Esophagus muscularis mucosa (tissue), 4 donors: ENCODE measurements around the gene RELT. TPM values are rescaled to one million over a fixed set of nuclear protein-coding genes. Genes with fewer than 3 reads are reported as not detected.
"Not testable (repeated sequence)": the region's sequence is repeated elsewhere in the genome, so short reads cannot be mapped to it uniquely, and the experiment has no call there.

Source experiments
- DNase-seq: peaks from one replicate; pipeline ENCODE4 v3.0.0-alpha.2; 2017; ENCODE audit errors: extremely low spot score
- H3K27ac ChIP-seq, 4 donors: fragments of 200-600 bp; sonication (generic); replicated peaks in 1 of 4; 1 replicate in 3 of 4; 2 replicates in 1 of 4; pipeline ENCODE4 v1.5.1; 2016 to 2019; ENCODE audit warnings: mild to moderate bottlenecking in 1 of 4
- H3K27me3 ChIP-seq, 4 donors: fragments of 200-600 bp; sonication (generic); one replicate each; pipeline versions ENCODE4 v1.5.1 to v1.6.0; 2016 to 2019
- H3K36me3 ChIP-seq, 4 donors: fragments of 200-600 bp; sonication (generic); one replicate each; pipeline ENCODE4 v1.5.1; 2016 to 2019
- H3K4me1 ChIP-seq, 4 donors: fragments of 200-600 bp; sonication (generic); one replicate each; pipeline ENCODE4 v1.5.1; 2016 to 2019
- H3K4me3 ChIP-seq, 4 donors: fragments of 200-600 bp; sonication (generic); 1 replicate in 2 of 4; 2 replicates in 2 of 4; pipeline ENCODE4 v1.5.1; 2016 to 2019; ENCODE audit warnings: mild to moderate bottlenecking in 4 of 4, moderate library complexity in 1 of 4
- H3K9me3 ChIP-seq, 4 donors: fragments of 200-600 bp; sonication (generic); 1 replicate in 3 of 4; 2 replicates in 1 of 4; pipeline ENCODE4 v1.5.1; 2016 to 2019
- EP300 ChIP-seq: sonication (generic); formaldehyde crosslinking; IDR thresholded peaks from one replicate; pipeline ENCODE4 v1.6.1; 2017; ENCODE audit warnings: antibody characterized with exemption
- POLR2A ChIP-seq: fragments of 450-650 bp; IDR thresholded peaks from one replicate; pipeline ENCODE4 v1.6.1; 2017; ENCODE audit warnings: antibody characterized with exemption, moderate library complexity, mild to moderate bottlenecking, low read depth
- POLR2AphosphoS5 ChIP-seq, 2 donors: sonication (generic); formaldehyde crosslinking; IDR thresholded peaks; one replicate each; pipeline ENCODE4 v1.6.1; 2017; ENCODE audit warnings: antibody characterized with exemption in 2 of 2
- WGBS: methylation state at CpG from one replicate; pipeline ENCODE4 v1.1.5; 2018; 5-methylcytosine and 5-hydroxymethylcytosine counted together
- intact Hi-C: fragments of 100-400 bp; cut with DNase I; formaldehyde crosslinking; loops from one replicate; pipeline ENCODE4 v1.15.1; 2023
- total RNA-seq, 4 donors: library from RNA; depleted of rRNA; stranded (reverse); fragments of >200 nt; gene quantifications; one replicate each; pipeline versions ENCODE4 v1.1.0 to v1.2.1, GENCODE V29; 2016
- TF ChIP-seq, protein P1 (sequence below), 3 experiments: fragments of 200-600 bp in 2 of 3; fragments of 450-650 bp in 1 of 3; sonication (generic) in 2 of 3; IDR thresholded peaks; one replicate each; pipeline ENCODE4 v1.5.1; 2017 to 2019; ENCODE audit warnings: antibody characterized with exemption in 3 of 3, mild to moderate bottlenecking in 2 of 3, moderate library complexity in 1 of 3

Gene RELT
- total RNA-seq, 4 donors from 2014 or later = 1.2 to 7.8 (median 2.2) TPM

DNA sequence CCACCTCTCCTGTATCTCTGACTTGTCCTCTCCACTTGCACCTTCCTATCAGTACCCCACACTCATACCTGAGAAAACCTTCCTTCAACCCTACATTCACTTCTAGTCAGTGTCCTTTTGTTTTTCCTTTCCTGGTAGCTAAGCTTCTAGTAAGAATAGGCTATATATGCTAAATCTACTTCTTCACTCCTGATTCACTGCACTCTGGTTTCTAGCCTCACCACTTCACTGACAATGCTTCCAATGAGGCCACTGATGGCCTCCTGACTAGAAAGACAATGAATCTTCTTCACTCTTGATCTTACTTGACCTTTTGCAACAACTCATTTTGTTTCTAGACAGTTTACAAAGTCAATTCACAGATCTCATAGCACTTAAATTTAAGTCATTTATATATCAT is 52.0 kb downstream of the RELT start:
- no peak overlapping the region for H3K4me3 ChIP-seq
- no peaks in the 10 kb centered on the region for H3K9me3 ChIP-seq
- peaks cover 14 to 32% (median 27%) of the 10 kb centered on the region in 4 donors for H3K4me1 ChIP-seq
- no peak for DNase-seq
- TF ChIP-seq, protein P1, sequence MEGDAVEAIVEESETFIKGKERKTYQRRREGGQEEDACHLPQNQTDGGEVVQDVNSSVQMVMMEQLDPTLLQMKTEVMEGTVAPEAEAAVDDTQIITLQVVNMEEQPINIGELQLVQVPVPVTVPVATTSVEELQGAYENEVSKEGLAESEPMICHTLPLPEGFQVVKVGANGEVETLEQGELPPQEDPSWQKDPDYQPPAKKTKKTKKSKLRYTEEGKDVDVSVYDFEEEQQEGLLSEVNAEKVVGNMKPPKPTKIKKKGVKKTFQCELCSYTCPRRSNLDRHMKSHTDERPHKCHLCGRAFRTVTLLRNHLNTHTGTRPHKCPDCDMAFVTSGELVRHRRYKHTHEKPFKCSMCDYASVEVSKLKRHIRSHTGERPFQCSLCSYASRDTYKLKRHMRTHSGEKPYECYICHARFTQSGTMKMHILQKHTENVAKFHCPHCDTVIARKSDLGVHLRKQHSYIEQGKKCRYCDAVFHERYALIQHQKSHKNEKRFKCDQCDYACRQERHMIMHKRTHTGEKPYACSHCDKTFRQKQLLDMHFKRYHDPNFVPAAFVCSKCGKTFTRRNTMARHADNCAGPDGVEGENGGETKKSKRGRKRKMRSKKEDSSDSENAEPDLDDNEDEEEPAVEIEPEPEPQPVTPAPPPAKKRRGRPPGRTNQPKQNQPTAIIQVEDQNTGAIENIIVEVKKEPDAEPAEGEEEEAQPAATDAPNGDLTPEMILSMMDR (IDR thresholded peaks at IDR 0.05) = no peak
- no peak for TF ChIP-seq POLR2AphosphoS5 (IDR thresholded peaks at IDR 0.05)
- TF ChIP-seq POLR2A = no peak
- TF ChIP-seq EP300 = no peak
- intact Hi-C loops = no loop called here
- H3K36me3 ChIP-seq = peaks cover 0 to 14% (median 4%) of the 10 kb centered on the region in 4 donors
- no peaks in the 10 kb centered on the region for H3K27me3 ChIP-seq
- no peak overlapping the region for H3K27ac ChIP-seq

DNA sequence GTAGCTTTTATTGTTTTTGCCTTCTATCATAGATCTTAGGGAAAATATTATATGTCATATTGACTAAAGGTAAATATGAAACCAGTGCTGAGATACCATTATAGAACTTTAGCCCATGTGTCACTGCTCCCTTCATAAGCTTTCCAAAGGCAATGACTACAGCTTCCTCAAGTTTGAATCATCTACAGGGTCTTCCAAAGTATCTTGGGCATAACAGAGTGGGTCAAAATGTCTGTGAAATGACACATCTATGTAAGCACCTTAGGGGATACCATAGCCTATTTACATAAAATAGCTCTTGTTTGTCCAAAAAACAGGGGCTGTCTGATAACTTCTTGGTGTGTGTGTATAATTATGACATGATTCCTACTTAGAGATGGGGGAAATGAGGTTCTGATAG is 52.5 kb downstream of the RELT start:
- H3K4me1 ChIP-seq = peaks cover 14 to 32% (median 27%) of the 10 kb centered on the region in 4 donors
- peaks cover 0 to 14% (median 4%) of the 10 kb centered on the region in 4 donors for H3K36me3 ChIP-seq
- no peak overlapping the region for H3K4me3 ChIP-seq
- no peaks in the 10 kb centered on the region for H3K27me3 ChIP-seq
- no peak for DNase-seq
- peak overlapping the region in 1 of 4 donors; percentile 35 for H3K27ac ChIP-seq
- TF ChIP-seq POLR2AphosphoS5 (IDR thresholded peaks at IDR 0.05) = no peak
- no peak for TF ChIP-seq POLR2A
- TF ChIP-seq, protein P1 (IDR thresholded peaks at IDR 0.05) = no peak
- no peak for TF ChIP-seq EP300
- no peaks in the 10 kb centered on the region for H3K9me3 ChIP-seq
- intact Hi-C loops = no loop called here

DNA sequence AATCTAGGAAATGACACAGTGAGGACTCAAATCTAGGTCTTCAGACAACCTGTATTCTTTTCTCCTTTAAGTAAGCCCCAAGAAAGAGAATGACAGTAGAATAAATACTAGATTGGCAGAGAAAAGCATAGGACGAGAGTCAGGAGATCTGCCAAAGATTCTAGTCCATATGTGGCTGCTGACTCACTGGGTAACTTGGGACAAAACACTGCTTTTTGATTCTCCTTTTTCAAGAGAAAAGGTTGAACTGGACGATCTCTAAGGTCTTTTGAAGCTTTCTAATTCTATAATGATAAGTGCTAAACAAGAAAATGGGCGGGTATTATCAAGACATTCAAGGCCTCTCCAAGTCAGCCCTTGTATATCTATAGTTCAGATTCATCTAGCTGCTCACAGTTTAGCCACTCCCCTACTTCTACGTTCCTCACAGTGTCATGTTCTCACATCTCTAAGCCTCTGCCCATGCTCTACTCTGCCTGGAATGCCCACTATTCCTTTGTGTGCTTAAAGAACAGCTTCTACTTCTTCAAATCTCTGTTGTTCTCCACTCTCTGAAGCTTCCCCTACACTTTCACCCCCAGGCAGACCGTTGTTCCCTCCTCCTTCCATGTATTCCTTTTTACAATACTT is 53.0 kb downstream of the RELT start:
- Histone ChIP-seq H3K9me3 (no peaks in the 10 kb centered on the region), H3K36me3 (peaks cover 0 to 14% (median 4%) of the 10 kb centered on the region in 4 donors), H3K4me1 (peaks cover 14 to 32% (median 27%) of the 10 kb centered on the region in 4 donors), H3K4me3 (no peak overlapping the region), H3K27me3 (no peaks in the 10 kb centered on the region), H3K27ac (peak overlapping the region in 1 of 4 donors; percentile 35)
- intact Hi-C loops = no loop called here
- WGBS = 43% methylated on average over 5 of the region's 5 CpGs
- TF ChIP-seq POLR2AphosphoS5 (IDR thresholded peaks at IDR 0.05) (no peak), EP300 (no peak), POLR2A (no peak)
- TF ChIP-seq, protein P1 (IDR thresholded peaks at IDR 0.05) = no peak
- DNase-seq = no peak

DNA sequence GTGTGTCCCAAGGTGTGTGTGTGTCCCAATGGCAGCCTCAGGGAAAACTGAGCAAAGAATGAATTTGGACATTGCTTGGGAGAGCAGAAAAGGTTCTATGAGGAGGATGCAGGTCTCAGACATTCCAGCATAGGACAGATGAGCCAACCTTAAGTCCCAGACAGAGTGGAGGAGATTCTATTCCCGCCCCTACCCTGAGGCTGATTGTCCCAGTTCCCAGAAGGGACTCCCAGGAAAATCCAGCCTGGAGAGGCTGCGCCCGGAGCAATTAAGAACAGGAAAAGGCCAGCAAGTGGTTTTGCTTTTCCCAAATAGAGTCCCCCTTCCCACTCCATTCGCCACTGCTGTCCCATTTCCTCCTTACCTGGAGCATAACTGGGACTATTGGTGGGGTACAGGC is 54.1 kb downstream of the RELT start:
- H3K27ac ChIP-seq = no peak overlapping the region
- no peaks in the 10 kb centered on the region for H3K27me3 ChIP-seq
- DNase-seq = no peak
- H3K4me3 ChIP-seq = no peak overlapping the region
- TF ChIP-seq EP300 = no peak
- TF ChIP-seq, protein P1 (IDR thresholded peaks at IDR 0.05) = no peak
- peaks cover 12 to 31% (median 26%) of the 10 kb centered on the region in 4 donors for H3K4me1 ChIP-seq
- WGBS = 99% methylated on average over 4 of the region's 4 CpGs
- peaks cover 0 to 14% (median 4%) of the 10 kb centered on the region in 4 donors for H3K36me3 ChIP-seq
- H3K9me3 ChIP-seq = no peaks in the 10 kb centered on the region
- intact Hi-C loops = no loop called here

DNA sequence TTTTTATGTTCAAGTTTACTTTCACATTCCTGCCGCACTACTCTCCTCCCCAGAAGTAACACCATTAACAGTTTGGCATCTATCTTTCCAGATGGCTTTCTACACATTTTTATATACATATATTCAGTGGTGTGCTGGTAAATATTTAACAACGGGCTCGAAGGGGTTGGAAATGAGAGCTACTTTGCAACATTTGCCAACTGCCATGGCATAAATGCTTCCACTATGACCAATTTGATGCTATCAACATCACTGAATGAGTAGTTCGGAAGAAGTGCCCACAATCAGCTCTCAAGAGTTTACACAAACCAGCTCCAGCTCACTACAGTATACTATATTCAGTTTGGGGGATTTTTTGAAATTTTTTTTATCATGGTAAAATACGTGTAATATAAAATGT is 55.2 kb downstream of the RELT start:
- Histone ChIP-seq H3K4me1 (peaks cover 5 to 23% (median 17%) of the 10 kb centered on the region in 4 donors), H3K27ac (no peak overlapping the region), H3K36me3 (peaks cover 0 to 14% (median 4%) of the 10 kb centered on the region in 4 donors), H3K27me3 (no peaks in the 10 kb centered on the region), H3K4me3 (no peak overlapping the region), H3K9me3 (no peaks in the 10 kb centered on the region)
- TF ChIP-seq POLR2AphosphoS5 (IDR thresholded peaks at IDR 0.05) (no peak), POLR2A (no peak), EP300 (no peak)
- TF ChIP-seq, protein P1 (IDR thresholded peaks at IDR 0.05) = no peak
- no peak for DNase-seq
- intact Hi-C loops = no loop called here
- 88% methylated on average over 5 of the region's 5 CpGs for WGBS

DNA sequence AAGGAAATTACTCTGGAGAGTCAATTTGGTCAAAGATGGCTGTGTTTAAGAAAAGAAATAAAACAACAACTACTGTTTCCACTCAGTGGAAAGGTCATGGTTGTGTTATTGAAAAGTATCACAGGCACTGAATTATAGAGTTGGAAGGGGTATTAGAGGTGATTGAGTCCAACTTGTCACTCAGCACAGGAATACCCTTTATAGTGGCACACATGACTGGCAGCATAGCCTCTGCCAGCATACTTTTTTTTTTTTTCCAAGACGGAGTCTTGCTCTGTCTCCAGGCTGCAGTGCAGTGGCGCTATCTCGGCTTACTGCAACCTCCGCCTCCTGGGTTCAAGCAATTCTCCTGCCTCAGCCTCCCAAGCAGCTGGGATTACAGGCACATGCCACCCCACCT is 60.7 kb downstream of the RELT start:
- WGBS = 98% methylated on average over 4 of the region's 4 CpGs
- DNase-seq, H3K4me3 ChIP-seq, intact Hi-C loops, H3K27ac ChIP-seq, H3K36me3 ChIP-seq, H3K27me3 ChIP-seq, H3K9me3 ChIP-seq: not testable (repeated sequence)
- peaks cover 0 to 19% (median 11%) of the 10 kb centered on the region in 4 donors for H3K4me1 ChIP-seq
